Measurements from ENCODE around the gene AFDN. TPM values are rescaled to one million over a fixed set of nuclear protein-coding genes. Genes with fewer than 3 reads are reported as not detected.

The AFDN gene
- total RNA-seq, 2 donors from 2014 or later = 214 to 239 TPM

- no peak for DNase-seq
- Histone ChIP-seq H3K4me3 (ENCODE audit: low read length) (no peak overlapping the region), H3K36me3 (ENCODE audit: control insufficient read depth, insufficient read depth, low read length) (no peaks in the 10 kb centered on the region), H3K27ac (ENCODE audit: low read depth, low read length) (no peak overlapping the region), H3K4me1 (ENCODE audit: control insufficient read depth, insufficient read depth, low read length) (no peaks in the 10 kb centered on the region), H3K27me3 (ENCODE audit: control insufficient read depth, insufficient read depth, low read length, poor library complexity, severe bottlenecking) (no peaks in the 10 kb centered on the region), H3K9me3 (ENCODE audit: control insufficient read depth, low read length) (no peaks in the 10 kb centered on the region), H3K9ac (ENCODE audit: extremely low read depth, low read length, poor library complexity, severe bottlenecking) (no peak overlapping the region)
- H3K27ac Mint-ChIP-seq = no peak overlapping the region
- H3K9me3 Mint-ChIP-seq = peaks cover 14% of the 10 kb centered on the region
- no peaks in the 10 kb centered on the region for H3K36me3 Mint-ChIP-seq (ENCODE audit: low read depth)
- 95 to 97% methylated on average over 50 to 75 of the region's 75 CpGs for WGBS, 2 experiments (ENCODE audit: insufficient coverage in 1 of 2, insufficient read length in 1 of 2)
- H3K4me3 Mint-ChIP-seq = no peak overlapping the region
- no peaks in the 10 kb centered on the region for H3K4me1 Mint-ChIP-seq
- no peak for TF ChIP-seq CTCF (conservative IDR thresholded peaks at IDR 0.05)
- no peaks in the 10 kb centered on the region for H3K27me3 Mint-ChIP-seq (ENCODE audit: insufficient read depth)
These were observed 163.6 kb downstream of the AFDN start for GRCh38 chr6:167990016-167990945.

GRCh38 chr6:167993169-167993568 lies 166.5 kb downstream of the AFDN start:
- H3K9me3 Mint-ChIP-seq = peaks cover 14% of the 10 kb centered on the region
- Histone ChIP-seq H3K4me1 (ENCODE audit: control insufficient read depth, insufficient read depth, low read length) (no peaks in the 10 kb centered on the region), H3K36me3 (ENCODE audit: control insufficient read depth, insufficient read depth, low read length) (no peaks in the 10 kb centered on the region), H3K9me3 (ENCODE audit: control insufficient read depth, low read length) (no peaks in the 10 kb centered on the region), H3K4me3 (ENCODE audit: low read length) (no peak overlapping the region), H3K27me3 (ENCODE audit: control insufficient read depth, insufficient read depth, low read length, poor library complexity, severe bottlenecking) (no peaks in the 10 kb centered on the region), H3K9ac (ENCODE audit: extremely low read depth, low read length, poor library complexity, severe bottlenecking) (no peak overlapping the region), H3K27ac (ENCODE audit: low read depth, low read length) (no peak overlapping the region)
- no peaks in the 10 kb centered on the region for H3K36me3 Mint-ChIP-seq (ENCODE audit: low read depth)
- no peak for DNase-seq
- no peak for TF ChIP-seq CTCF (conservative IDR thresholded peaks at IDR 0.05)
- no peaks in the 10 kb centered on the region for H3K4me1 Mint-ChIP-seq
- WGBS, 2 experiments (ENCODE audit: insufficient coverage in 1 of 2, insufficient read length in 1 of 2) = 97% methylated on average over 11 to 13 of the region's 16 CpGs
- no peaks in the 10 kb centered on the region for H3K27me3 Mint-ChIP-seq (ENCODE audit: insufficient read depth)
- no peak overlapping the region for H3K4me3 Mint-ChIP-seq
- no peak overlapping the region for H3K27ac Mint-ChIP-seq

- no peaks in the 10 kb centered on the region for H3K36me3 Mint-ChIP-seq (ENCODE audit: low read depth)
- H3K27ac Mint-ChIP-seq = no peak overlapping the region
- WGBS, 2 experiments (ENCODE audit: insufficient coverage in 1 of 2, insufficient read length in 1 of 2) = 94% methylated on average over 9 to 11 of the region's 11 CpGs
These were observed 167.1 kb downstream of the AFDN start for GRCh38 chr6:167993831-167994230.

More at GRCh38 chr6:167993831-167994230, 167.1 kb downstream of the AFDN start:
- no peaks in the 10 kb centered on the region for H3K4me1 ChIP-seq (ENCODE audit: control insufficient read depth, insufficient read depth, low read length)
- no peaks in the 10 kb centered on the region for H3K36me3 ChIP-seq (ENCODE audit: control insufficient read depth, insufficient read depth, low read length)
- H3K27me3 ChIP-seq (ENCODE audit: control insufficient read depth, insufficient read depth, low read length, poor library complexity, severe bottlenecking) = no peaks in the 10 kb centered on the region
- no peaks in the 10 kb centered on the region for H3K4me1 Mint-ChIP-seq
- H3K27ac ChIP-seq (ENCODE audit: low read depth, low read length) = no peak overlapping the region
- TF ChIP-seq CTCF (conservative IDR thresholded peaks at IDR 0.05) = no peak
- H3K4me3 Mint-ChIP-seq = no peak overlapping the region
- no peak overlapping the region for H3K9ac ChIP-seq (ENCODE audit: extremely low read depth, low read length, poor library complexity, severe bottlenecking)
- peaks cover 14% of the 10 kb centered on the region for H3K9me3 Mint-ChIP-seq
- no peaks in the 10 kb centered on the region for H3K9me3 ChIP-seq (ENCODE audit: control insufficient read depth, low read length)
- DNase-seq = no peak
- H3K27me3 Mint-ChIP-seq (ENCODE audit: insufficient read depth) = no peaks in the 10 kb centered on the region
- no peak overlapping the region for H3K4me3 ChIP-seq (ENCODE audit: low read length)

Data from endodermal cell (in vitro differentiated cells).